NCI-H2196 (cell line): Measurements from ENCODE around the gene CYP21A2.
"Not testable (repeated sequence)": the region's sequence is repeated elsewhere in the genome, so short reads cannot be mapped to it uniquely, and the experiment has no call there.

Source experiments
- DNase-seq: peaks from one replicate; lab custom pipeline; 2025; ENCODE audit not compliant: unreplicated experiment; lab: John Stamatoyannopoulos, UW

The CYP21A2 gene

GRCh38 chr6:32052626-32053025 lies 14.4 kb downstream of the CYP21A2 start:
- DNase-seq: not testable (repeated sequence)

- DNase-seq: not testable (repeated sequence)
These were observed 15.1 kb downstream of the CYP21A2 start for GRCh38 chr6:32053314-32053713.

- DNase-seq: not testable (repeated sequence)
These were observed 17.5 kb downstream of the CYP21A2 start for GRCh38 chr6:32055756-32056155.

GRCh38 chr6:32056254-32056653 lies 18.0 kb downstream of the CYP21A2 start:
- no peak for DNase-seq

GRCh38 chr6:32057966-32058365 lies 19.8 kb downstream of the CYP21A2 start:
- no peak for DNase-seq

- DNase-seq: no peak
These were observed 20.3 kb downstream of the CYP21A2 start for GRCh38 chr6:32058511-32058963.

- no peak for DNase-seq
These were observed 22.9 kb downstream of the CYP21A2 start for GRCh38 chr6:32060966-32061655.

GRCh38 chr6:32064706-32065105 lies 26.5 kb downstream of the CYP21A2 start:
- no peak for DNase-seq

- DNase-seq: not testable (repeated sequence)
These were observed 29.3 kb downstream of the CYP21A2 start for GRCh38 chr6:32067521-32067920.

- not testable (repeated sequence) for DNase-seq
These were observed 30.1 kb downstream of the CYP21A2 start for GRCh38 chr6:32068315-32068714.

GRCh38 chr6:32068867-32069266 lies 30.7 kb downstream of the CYP21A2 start:
- DNase-seq: no peak

GRCh38 chr6:32069460-32069859 lies 31.2 kb downstream of the CYP21A2 start:
- DNase-seq: no peak

GRCh38 chr6:32069878-32070515 lies 31.8 kb downstream of the CYP21A2 start:
- no peak for DNase-seq

GRCh38 chr6:32070814-32071543 lies 32.8 kb downstream of the CYP21A2 start:
- DNase-seq: no peak

- DNase-seq: no peak
These were observed 34.9 kb downstream of the CYP21A2 start for GRCh38 chr6:32073101-32073500.

GRCh38 chr6:32073613-32074012 lies 35.4 kb downstream of the CYP21A2 start:
- DNase-seq: no peak

- DNase-seq: no peak
These were observed 36.8 kb downstream of the CYP21A2 start for GRCh38 chr6:32074996-32075532.

- DNase-seq: no peak
These were observed 37.6 kb downstream of the CYP21A2 start for GRCh38 chr6:32075781-32076180.

GRCh38 chr6:32076321-32076809 lies 38.1 kb downstream of the CYP21A2 start:
- DNase-seq: no peak

- no peak for DNase-seq
These were observed 41.5 kb downstream of the CYP21A2 start for GRCh38 chr6:32079566-32080290.
